Activated CD4-positive, alpha-beta T cell treated with anti-CD3 and anti-CD28 coated beads, Interleukin-2, Interleukin-4, amounts not matched to agents 100 ng/mL and 50 ng/mL, durations not matched to agents 16 hours and 8 hours (primary cell): ENCODE data around the gene CHCHD1.
"Not testable (repeated sequence)": the region's sequence is repeated elsewhere in the genome, so short reads cannot be mapped to it uniquely, and the experiment has no call there.

Source experiments
- DNase-seq: peaks from one replicate; pipeline ENCODE4 v3.0.0-alpha.2; 2020; ENCODE audit warnings: low spot score

The CHCHD1 gene

DNA sequence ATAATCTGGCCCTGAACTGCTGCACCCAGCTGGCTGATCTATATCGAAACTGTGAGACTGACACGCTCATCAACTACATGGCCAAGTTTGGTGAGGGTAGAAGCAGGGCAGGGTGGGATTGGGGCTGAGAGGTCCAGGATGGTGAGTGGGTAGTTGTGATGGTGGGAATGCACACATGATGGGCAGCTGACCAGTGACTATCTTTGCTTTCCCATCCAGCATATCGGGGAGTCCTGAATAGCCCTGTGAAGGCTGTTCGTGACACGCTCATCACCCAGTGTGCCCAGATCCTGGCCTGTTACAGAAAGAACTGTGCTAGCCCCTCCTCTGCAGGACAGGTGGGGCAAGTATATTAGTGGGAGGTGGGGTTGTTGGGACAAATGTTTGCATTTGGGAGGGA is 12.5 kb upstream of the CHCHD1 start:
- DNase-seq = no peak

DNA sequence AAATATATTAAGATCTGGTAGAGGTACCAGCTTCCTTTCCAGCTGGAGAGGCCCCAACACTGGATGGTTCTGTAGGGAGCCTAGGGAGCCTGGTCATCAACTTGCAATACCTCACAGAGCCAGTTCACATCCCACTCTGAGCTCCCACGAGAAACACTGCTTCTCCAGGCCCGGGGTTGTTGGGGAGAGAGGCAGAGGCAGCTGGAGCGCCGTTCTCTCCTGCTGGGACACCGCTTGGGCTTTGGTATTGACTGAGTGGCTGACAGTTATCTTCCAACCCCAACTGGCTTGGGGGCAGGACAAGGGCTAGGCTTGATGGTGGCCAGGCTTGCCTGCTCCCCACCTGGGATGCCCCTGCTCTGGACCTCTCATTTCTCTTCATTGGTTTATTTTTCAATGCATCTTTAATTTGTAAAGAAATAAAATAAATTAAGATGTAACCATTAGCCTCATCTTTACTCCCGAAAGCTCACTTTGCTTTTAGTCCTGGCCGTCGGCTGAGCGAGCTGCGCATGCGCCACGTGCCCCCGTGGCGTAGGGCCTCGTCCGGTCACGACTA is 10.0 kb upstream of the CHCHD1 start:
- peak; percentile 74 for DNase-seq

DNA sequence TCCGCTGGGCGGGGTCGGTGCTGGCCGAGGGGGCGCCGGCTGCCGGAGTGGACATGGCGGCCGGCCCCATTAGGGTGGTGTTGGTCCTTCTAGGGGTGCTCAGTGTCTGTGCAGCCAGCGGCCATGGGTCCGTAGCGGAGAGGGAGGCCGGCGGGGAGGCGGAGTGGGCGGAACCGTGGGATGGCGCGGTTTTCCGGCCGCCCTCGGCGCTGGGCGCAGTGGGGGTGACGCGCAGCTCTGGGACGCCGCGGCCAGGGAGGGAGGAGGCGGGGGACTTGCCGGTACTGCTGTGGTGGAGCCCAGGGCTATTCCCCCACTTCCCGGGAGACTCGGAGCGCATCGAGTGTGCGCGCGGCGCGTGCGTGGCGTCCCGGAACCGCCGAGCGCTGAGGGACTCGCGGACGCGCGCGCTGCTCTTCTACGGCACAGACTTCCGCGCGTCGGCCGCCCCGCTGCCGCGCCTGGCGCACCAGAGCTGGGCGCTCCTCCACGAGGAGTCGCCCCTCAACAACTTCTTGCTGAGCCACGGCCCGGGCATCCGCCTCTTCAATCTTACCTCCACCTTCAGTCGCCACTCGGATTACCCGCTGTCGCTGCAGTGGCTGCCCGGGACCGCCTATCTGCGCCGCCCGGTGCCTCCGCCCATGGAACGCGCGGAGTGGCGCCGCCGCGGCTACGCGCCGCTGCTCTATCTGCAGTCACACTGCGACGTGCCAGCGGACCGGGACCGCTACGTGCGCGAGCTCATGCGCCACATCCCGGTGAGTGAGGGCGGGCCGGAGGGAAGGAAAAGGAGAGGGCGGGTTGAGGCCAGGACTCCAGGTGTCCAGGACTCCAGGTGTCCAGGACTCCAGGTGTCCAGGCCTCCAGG is 9.3 kb upstream of the CHCHD1 start:
- DNase-seq = peak; percentile 84

DNA sequence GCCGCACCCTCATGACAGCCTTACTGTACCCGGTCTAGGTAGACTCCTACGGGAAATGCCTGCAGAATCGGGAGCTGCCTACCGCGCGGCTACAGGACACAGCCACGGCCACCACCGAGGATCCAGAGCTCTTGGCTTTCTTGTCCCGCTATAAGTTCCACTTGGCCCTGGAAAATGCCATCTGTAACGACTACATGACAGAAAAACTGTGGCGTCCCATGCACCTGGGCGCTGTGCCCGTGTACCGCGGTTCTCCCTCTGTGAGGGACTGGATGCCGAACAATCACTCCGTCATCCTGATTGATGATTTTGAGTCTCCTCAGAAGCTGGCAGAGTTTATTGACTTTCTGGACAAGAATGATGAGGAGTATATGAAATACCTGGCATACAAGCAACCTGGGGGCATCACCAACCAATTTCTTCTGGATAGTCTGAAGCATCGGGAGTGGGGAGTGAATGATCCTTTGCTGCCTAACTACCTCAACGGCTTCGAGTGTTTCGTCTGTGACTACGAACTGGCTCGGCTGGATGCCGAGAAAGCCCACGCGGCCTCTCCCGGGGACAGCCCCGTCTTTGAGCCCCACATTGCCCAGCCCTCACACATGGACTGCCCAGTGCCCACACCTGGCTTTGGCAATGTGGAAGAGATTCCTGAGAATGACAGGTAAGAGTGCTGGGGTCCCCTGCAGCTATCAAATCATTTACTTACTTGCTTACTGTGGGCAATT is 8.5 kb upstream of the CHCHD1 start:
- no peak for DNase-seq

DNA sequence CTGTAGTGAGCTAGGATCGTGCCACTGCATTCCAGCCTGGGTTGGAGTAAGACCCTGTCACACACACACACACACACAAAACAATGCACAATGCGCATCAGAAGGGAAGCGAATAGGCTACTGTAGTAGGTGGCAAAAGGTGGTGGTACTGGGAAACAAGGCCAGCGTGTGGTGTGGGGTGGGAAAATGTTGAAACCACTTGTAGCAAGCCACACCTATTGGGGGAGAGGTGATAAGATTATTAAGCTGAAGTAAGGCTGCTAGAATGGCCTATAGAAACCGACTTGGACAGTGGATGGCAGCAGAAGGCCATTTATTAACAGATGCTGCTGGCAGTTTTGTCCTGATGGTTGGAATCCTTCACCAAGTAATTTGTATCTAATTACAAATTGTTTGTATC is 7.2 kb upstream of the CHCHD1 start:
- no peak for DNase-seq

DNA sequence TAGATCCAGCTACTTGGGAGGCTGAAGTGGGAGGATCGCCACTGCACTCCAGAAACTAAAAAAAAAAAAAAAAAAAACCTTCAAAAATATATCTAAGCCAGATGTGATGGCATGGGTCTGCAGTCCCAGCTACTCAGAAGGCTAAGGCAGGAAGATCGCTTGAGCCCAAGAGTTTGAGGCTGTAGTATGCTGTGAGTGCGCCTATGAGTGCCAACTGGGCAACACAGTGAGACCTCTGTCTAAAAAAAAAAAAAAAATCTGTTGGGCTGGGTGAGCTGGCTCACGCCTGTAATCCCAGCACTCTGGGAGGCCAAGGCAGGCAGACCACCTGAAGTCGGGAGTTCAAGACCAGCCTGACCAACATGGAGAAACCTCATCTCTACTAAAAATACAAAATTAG is 2.8 kb upstream of the CHCHD1 start:
- no peak for DNase-seq

DNA sequence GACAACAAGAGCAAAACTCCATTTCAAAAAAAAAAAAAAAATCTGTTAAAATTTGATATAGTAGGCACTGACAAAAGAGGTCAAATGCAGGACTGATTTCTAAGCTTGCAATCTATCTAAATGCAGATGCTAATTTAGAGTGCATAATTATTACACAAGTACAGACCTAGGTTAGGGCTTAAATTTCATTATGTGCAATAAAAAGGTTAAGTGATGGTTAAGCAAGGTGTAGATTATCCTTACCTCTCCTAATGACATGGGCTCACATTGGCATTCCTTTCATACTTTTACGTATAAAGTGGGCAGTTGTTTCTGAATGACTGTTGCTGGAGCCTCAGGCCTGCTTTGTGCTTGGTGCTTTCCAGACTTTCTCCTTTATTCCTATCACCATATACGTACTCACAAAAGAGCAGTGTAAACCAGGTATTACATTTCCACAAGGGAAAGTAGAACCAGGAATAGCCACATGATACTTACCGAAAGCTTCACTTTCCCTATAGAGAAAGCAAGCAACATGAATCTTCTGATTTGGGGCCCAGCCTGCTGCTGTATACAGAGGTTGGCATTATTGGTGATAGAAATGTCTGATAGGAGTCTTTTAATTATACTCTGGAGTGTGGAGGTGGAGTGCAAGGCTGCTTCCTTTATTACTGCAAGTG is 2.2 kb upstream of the CHCHD1 start:
- DNase-seq = no peak

DNA sequence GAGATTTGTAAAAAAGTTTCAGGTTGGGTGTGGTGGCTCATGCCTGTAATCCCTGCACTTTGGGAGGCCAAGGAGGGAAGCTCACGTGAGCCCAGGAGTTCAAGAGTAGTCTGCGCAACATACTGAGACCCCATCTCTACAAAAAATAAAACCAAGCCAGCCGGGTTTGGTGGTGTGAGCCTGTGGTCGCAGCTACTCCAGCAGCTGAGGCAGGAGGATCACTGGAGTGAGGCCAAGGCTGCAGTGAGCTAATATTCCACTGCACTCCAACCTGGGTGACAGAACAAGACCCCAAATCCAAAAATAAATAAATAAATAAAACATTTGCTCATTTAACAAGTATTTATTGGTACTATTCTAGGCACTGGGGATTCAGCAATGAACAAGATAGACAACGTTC is 1.5 kb upstream of the CHCHD1 start:
- DNase-seq = no peak

DNA sequence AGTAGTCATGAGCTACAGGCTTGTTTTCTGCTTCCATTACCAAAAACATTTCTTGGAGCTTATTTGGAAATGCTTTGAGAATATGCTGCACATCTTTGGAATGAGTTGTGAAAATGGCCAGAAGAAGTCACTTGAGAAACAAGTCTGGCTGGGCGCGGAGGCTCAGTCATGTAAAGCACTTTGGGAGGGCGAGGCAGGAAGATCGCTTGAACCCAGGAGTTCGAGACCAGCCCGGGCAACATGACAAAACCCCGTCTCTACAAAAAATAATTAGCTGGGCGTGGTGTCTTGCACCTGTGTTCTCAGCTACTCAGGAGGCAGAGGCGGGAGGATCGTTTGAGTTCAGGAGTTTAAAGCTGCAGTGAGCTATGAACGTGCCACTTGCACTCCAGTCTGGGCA is 882 bp upstream of the CHCHD1 start:
- DNase-seq = no peak

DNA sequence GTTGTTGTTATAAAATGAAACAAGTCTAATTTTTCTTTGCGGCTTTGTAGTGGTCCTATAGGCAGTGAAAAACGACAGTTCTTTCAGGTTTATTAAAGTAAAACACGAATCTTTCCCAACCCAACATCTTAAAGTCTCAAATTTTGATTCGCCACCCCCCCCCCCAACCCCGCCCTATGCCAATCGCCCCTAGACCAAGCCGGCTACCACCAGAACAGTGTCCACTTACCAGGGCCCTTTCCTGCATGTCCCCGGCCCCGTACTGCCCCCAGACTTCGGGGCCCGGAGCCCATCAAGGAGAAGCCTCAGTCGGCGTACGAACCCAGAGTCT is 335 bp upstream of the CHCHD1 start:
- DNase-seq = no peak

DNA sequence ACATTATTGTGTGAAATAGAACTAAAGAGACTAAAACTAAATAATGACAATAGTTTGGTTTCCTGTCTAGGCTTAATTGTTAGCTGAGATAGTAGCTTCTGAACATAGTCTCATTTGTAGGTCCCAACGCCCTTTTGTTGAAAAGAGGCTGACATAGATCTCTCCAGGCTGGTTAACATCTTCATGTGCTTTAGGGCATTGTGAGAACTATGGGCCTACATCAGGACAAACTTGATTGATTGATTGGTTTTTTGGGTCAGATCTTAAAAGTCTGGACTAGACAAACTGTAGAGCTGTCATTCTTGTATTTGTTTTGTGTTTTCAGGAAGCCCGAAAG is 869 bp downstream of the CHCHD1 start:
- DNase-seq = no peak

DNA sequence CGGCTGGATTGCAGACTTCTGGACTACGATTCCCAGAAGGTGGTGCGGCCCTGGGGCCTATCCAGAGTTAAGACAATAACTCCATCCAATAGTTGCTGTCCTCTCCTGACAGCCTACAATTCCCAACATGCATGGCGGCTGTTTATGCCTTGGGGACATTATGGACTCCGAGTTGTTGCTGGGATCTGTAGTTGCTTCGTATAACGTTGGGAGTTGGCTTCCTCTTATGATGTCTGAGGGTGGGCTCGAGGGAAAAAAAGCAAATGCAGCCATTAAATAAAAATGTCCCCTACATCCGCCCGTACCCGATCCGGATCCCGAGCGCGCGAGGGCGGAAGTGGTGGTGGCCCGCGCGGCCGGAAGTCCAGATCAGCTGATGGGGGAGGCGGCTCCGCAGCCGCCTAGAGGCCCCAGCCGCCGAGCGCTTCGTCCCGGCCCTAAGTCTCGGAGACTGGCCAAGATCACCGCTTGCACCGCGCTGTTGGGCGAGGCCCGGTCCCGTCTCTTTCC is 3.4 kb downstream of the CHCHD1 start, which contains the start of gene ZSWIM8:
Gene ZSWIM8 (plus strand): TSS at position 396 of the 510 bp plus-strand sequence. CDS start 273 bp downstream, outside the sequence.
- DNase-seq = peak; percentile 90

DNA sequence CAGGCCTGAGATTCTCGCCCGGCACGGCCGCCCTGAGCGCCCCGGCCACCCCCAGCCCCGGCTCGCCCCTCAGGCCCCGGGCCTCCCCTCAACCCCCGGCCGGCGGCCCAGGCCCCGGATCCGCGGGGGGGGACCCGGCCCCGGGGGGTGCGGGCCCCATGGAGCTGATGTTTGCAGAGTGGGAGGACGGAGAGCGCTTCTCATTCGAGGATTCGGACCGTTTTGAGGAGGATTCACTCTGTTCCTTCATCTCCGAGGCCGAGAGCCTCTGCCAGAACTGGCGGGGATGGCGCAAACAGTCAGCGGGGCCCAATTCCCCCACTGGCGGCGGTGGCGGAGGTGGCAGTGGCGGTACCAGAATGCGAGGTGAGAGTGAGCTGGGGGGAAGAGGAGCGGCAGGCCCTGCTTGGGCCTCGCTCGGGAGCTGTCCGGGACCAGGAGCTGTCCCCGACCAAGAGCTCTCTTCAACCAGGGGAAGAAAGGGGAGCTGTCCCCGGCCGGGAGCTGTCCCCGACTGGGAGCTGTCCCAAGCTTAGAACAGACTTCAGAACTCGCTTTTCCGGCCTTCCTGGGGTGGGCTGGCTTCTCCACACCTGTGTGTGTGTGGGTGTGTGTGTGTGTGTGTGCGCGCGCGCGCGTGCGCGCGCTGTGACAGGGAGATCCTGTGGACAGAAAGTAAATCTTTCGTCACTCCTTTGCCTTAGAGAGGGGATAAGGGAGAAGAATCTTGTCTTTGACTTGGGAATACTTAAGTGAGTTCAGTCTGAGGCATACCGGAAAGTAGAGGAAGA is 4.1 kb downstream of the CHCHD1 start:
- DNase-seq = peak; percentile 28

DNA sequence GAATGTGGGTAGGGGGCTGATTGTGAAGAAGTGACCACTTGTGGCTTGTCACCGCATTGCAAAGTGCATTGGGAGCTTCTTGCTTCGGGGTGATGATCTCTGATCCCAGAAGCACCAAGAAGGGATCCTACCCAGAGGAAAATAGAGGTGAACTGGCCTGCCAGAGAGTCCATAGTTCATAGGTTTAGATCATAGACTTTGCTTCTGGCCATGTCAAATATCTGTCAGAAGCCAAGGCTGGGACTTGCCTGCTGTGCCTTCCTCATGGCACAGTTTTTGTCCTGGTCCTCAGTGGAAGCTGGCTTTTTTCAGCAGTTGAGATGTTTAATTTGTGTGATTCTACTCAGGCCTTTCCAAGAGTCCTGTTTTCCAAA is 4.7 kb downstream of the CHCHD1 start:
- no peak for DNase-seq

DNA sequence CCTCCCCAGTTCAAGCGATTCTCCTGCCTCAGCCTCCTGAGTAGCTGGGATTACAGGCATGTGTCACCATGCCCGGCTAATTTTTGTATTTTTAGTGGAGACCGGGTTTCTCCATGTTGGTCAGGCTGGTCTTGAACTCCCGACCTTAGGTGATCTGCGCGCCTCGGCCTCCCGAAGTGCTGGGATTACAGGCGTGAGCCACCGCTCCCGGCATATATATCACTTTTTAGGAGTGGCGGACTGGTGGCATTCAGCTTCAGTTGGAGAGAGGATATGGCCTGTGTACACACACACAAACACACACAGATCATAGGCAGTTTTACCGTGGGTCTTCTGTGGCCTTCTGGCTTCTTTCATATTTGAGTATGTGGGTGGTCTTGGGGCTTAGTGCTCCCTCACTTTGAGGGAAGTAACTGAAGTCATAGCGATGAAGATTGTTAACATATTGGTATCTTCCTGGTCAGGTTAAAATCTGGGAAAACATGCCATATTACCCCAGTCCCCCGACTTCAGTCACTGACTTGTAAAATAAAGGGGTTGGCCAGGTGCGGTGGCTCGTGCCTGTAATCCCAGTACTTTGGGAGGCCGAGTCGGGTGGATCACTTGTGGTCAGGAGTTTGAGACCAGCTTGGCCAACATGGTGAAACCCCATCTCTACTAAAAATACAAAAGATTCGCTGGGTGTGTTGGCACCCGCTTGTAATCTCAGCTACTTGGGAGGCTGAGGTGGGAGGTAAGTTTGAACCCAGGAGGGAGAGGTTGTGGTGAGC is 5.4 kb downstream of the CHCHD1 start:
- DNase-seq = not testable (repeated sequence)

DNA sequence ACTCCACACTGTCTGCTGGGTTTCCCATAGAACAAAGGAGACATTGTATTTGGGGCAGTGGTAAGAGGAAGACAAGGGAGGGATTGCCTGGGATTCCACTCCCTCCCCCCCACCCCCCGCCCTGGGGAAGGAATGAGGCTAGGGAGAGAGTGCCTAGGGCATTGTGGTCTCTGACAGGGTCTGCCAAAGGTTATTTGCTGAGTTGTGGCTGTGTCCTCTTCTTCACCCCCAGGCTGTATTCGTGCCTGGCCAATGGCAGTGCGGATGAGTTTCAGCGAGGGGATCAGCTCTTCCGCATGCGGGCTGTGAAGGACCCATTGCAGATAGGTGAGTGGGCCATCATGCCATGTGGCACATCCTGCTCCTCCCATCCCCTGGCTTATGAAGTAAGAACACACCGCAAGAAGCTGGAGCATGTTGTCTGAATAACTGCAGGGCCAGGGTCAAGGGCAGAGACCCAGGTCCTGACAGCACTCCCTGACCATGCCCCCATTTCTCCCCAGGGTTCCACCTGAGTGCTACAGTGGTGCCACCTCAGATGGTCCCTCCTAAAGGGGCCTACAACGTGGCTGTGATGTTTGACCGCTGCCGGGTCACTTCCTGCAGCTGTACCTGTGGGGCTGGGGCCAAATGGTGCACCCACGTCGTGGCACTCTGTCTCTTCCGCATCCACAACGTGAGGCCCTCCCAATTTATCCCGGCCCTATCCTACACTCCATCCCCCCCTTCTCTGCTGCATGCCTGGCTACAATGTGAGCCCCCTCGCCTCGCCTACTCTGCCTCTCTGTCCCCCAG is 7.2 kb downstream of the CHCHD1 start:
- DNase-seq = no peak

DNA sequence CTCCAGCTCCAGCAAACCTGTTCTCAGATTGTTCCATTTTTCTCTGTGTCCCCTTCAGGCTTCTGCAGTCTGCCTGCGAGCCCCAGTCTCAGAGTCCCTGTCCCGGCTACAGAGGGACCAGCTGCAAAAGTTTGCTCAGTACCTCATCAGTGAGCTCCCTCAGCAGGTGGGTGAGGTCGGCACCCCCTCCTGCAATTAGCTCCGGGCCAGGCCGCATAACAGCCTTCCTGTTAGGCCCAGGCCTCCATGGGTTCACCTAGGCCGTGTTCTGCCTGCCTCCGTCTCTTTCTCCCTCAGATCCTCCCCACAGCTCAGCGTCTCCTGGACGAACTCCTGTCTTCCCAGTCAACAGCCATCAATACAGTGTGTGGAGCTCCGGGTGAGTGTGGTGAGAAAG is 7.8 kb downstream of the CHCHD1 start:
- DNase-seq = no peak

DNA sequence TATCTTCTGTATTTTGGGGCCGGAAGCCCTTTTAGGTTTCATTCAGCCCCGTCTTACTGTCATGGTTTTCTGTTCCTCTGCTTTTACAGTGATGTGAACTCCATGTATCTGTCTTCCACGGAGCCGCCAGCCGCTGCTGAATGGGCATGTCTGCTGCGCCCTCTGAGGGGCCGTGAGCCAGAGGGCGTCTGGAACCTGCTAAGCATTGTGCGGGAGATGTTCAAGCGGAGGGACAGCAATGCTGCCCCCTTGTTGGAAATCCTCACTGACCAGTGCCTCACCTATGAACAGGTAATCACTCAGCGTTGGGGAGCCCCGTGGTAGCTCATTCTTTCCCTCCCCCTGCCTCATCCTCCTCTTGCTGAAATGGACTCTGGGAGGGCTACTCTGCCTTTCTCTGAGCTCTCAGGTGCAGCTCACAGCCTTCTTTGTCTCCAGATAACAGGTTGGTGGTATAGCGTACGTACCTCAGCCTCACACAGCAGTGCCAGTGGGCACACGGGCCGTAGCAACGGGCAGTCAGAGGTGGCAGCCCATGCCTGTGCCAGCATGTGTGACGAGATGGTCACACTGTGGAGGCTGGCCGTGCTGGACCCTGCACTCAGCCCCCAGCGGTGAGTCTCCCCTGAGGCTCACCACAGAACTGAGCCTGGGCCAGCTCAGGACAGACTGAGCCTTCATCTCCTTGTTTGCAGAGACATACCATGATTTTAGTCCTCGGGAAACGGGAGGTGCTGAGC is 9.2 kb downstream of the CHCHD1 start:
- DNase-seq = no peak

DNA sequence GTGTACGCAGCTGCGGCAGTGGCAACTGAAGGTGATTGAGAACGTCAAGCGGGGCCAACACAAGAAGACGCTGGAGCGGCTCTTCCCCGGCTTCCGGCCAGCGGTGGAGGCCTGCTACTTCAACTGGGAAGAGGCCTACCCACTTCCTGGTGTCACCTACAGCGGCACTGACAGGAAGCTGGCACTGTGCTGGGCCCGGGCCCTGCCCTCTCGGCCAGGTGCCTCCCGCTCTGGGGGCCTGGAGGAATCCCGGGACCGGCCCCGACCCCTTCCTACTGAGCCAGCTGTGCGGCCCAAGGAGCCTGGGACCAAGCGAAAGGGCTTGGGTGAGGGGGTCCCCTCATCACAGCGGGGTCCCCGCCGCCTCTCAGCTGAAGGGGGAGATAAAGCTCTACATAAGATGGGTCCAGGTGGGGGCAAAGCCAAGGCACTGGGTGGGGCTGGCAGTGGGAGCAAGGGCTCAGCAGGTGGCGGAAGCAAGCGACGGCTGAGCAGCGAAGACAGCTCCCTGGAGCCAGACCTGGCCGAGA is 10.1 kb downstream of the CHCHD1 start:
- no peak for DNase-seq
